Measurements from ENCODE around the gene SRSF3.

DNA sequence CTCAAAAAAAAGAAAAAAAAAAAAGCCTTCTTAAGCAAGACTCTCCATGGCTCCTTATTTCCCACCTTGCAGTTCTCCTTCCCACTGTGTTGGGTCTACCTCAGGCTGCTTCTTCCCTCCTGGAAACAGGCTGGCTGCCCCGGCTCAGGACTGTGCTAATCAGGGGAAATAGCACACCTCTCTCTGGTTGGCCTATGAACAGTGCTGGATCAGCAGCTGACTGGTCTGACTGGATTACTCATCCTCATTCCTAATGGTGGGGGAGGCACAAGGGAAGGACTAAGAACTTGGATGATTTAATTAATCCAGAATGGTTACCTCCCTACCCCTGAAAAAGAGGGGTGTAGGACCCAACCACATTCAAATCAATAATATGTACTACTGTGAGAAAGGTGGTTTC lies 3.9 kb upstream of the SRSF3 start:
- TF ChIP-seq, protein P1, sequence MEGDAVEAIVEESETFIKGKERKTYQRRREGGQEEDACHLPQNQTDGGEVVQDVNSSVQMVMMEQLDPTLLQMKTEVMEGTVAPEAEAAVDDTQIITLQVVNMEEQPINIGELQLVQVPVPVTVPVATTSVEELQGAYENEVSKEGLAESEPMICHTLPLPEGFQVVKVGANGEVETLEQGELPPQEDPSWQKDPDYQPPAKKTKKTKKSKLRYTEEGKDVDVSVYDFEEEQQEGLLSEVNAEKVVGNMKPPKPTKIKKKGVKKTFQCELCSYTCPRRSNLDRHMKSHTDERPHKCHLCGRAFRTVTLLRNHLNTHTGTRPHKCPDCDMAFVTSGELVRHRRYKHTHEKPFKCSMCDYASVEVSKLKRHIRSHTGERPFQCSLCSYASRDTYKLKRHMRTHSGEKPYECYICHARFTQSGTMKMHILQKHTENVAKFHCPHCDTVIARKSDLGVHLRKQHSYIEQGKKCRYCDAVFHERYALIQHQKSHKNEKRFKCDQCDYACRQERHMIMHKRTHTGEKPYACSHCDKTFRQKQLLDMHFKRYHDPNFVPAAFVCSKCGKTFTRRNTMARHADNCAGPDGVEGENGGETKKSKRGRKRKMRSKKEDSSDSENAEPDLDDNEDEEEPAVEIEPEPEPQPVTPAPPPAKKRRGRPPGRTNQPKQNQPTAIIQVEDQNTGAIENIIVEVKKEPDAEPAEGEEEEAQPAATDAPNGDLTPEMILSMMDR (IDR thresholded peaks at IDR 0.05): no peak
- no peak for TF ChIP-seq POLR2AphosphoS5 (IDR thresholded peaks at IDR 0.05)
- no peak for TF ChIP-seq POLR2A (IDR thresholded peaks at IDR 0.05)
- TF ChIP-seq EP300 (IDR thresholded peaks at IDR 0.05): no peak

All from upper lobe of left lung (tissue), 4 donors.